Measurements from ENCODE around the gene DTX3.
A peak's percentile ranks its signal among the peaks of the same experiment; 100 is the strongest.
"Not testable (repeated sequence)": the region's sequence is repeated elsewhere in the genome, so short reads cannot be mapped to it uniquely, and the experiment has no call there.

DTX3 gene

DNA sequence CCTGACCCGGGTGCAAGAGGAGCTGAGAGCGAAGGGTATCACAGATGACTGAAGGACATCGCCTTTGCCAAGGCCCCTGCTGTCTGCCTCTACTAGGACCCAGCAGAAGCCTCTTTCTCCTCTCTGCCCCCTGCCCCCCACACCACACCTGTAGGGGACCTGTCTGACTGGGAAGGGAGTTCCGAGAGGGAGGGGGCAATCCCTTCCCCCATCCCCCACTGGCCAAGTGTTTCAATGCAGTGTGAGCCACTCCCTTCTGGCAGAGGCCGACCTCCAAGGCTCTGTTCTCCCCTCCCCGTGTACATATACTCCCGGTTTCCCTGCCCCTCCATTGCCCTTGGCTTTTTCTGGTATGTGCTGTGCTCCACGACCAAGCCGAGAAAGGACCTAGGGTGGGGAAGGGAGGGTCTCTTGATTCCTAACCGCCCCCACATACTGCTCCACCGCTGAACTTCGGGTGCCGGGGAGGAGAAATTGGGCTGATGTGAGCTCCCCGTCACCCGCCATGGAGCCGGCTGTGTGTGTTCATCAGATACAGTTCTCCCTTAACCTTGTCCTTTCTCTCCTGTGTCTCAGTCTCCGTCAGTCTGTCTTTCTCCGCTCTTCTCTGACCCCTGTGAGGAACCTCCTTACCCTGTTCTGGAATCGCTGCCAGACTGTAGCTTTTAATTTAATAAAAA lies 4.6 kb downstream of the DTX3 start:
- no peak for DNase-seq

DNA sequence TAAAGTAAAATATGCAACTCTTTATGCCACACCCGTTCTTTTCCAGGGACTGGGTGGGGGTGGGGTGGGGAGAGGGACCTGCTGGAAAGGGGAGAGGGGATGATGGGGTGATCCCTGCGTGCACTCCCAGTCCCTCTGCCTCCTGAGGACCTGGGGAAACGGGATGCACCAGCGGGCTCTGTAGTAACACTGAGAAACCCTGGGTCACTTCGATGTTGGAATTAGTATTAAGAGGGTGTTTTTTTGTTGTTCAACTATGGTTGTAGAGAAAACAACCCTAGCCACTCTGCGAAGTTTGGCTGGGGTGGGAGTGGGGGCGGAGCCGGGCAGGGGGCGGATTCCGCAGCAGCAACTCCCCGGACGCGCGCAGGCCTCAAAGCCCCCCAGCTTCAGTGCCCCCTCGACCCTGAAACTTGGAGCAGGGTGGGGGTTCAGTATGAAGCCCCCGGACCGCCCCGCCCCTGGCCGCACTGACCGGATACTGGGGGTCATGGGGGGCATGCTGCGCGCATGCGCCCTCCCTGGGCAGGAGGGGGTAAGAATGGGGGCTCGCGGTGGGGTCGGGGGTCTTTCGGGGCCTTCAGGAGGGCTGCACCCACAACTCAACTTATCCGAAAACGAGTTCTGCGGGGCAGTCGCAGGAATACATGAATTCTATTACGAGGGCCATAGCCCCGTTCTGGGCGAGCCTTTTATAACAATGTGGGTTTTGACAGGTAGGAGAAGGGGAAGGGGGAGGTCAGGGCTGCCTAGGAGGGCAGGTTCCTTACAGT lies 5.3 kb downstream of the DTX3 start:
- DNase-seq, result no peak

- DNase-seq, result no peak
Observed at GRCh38 chr12:57610554-57611107, 6.0 kb downstream of the DTX3 start.

DNA sequence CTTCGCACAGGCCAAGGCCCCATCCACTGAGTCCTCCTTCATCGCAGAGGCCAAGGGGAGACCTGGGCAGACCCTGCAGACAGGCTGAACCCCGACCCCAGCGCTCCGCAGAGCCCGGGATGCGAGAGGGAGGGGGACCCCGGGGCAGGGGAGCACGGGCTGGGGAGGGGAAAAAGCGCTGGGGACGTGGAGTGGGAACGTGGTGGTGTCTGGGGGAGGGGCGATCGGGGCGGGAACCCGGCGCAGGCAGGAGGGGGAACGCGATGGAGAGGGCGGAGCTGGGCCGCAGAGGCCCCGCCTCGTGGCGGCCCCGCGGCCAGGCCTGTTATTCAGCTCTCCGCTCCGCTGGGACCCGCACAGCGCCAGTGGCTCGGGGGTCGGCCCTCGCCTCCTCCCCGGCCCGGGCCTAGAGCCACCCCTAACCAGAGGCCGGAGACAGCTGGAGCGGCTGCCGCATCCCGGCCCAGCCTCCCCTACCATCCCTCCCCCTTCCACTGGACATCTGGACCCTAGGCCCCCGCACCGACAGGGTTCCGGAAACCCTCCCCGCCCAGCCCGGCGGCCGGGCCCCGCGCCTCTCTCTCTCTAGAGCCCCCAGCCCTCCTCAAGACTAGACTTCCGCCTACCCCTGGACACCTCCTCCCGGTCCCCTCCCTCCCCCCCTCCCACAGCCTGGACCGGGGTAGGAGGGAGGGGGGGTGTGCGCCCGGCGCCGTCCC lies 6.6 kb downstream of the DTX3 start, which contains the start of gene ARHGEF25:
Gene ARHGEF25, plus strand, starts transcription at position 328 of the 719 bp plus-strand sequence. CDS start 460 bp downstream, outside the sequence.
- peak; percentile 57 for DNase-seq

DNA sequence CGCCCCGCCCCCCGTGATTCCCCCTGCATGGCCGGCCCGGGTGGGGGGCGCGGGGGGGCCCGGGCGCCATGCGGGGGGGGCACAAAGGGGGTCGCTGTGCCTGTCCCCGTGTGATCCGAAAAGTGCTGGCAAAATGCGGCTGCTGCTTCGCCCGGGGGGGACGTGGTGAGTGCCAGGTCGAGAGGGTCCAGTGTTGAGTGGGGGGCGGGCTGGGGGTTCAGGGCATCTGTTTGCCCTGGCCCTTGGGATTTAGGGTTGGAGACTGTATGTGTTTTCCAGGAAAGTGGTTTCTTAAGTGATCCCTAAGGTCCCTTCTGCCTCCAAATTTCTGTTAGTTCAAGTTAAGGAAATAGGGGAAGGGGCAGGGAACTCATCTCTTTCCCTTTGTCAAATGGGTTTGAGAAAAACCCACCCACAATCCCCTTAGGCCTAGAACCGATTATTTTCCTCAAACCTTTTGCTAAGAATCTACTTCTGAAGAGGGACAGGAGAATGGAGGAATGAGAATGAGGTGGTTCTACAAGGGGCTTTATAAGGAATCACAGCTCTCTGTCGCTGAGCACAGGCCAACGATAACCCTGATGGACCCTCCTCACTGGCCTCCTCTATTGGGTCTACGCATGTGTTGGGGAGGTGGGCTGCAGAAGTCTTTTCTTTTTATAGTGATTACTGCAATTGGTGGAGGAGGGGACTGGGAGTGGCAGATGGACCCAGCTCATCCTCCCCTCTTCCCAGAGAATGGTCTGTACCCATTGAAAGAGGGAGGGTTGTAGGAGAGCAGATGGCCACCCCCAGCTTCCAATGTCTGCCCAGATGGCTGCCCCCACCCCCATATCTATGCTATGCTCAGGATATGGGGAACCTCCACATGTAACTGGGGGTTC lies 7.4 kb downstream of the DTX3 start:
- no peak for DNase-seq

GRCh38 chr12:57612711-57613426 lies 8.2 kb downstream of the DTX3 start:
- no peak for DNase-seq

GRCh38 chr12:57613427-57614109 lies 8.9 kb downstream of the DTX3 start:
- DNase-seq, result no peak

- DNase-seq, result peak; percentile 28
Observed at GRCh38 chr12:57614178-57614947, 9.7 kb downstream of the DTX3 start.

DNA sequence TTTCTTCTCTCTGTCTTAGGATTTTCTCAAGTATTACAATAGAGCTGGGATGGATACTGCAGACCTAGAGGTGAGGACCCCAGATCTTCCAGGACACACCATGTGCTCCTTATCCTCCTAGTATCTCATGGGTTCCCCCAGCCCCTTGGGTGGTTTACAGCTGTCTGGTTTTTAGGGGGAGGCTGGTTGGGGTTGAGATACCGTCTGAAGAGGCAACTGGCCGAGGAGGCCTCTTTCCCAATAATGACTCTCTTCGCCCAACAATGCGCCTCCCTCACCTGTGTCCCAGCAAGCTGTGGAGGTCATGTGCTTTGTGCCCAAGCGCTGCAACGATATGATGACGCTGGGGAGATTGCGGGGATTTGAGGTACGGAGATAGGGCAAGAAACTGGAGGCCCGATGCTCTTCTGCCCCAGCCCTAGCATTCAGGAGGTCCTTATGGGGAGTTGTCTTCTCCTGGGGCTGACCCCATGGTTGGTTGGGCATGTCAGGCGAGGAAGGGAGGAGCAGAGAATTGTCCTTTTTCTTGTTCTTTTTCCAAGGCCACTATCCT lies 10.4 kb downstream of the DTX3 start:
- no peak for DNase-seq

- DNase-seq, result no peak
Observed at GRCh38 chr12:57615637-57616036, 11.0 kb downstream of the DTX3 start.

- peak; percentile 17 for DNase-seq
Observed at GRCh38 chr12:57616383-57617101, 11.9 kb downstream of the DTX3 start.

DNA sequence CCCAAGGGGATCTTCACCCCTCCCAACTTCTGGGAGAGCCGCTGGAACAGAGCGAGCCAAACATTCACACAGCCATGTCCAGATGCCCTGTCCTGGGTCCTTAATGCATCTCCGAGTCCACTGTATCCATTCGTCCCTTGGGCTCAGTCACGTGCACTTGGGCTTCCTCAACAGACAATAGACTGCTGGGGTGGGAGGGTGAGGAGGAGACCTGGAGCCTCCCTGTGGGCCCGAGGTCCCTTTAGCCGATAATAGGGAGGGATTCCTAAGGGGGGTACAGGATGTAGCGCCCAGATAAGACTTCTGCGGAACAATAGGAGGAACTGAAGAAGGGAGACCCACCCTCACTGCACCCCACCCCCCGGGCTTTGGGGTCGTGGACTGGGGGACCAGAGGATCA lies 13.3 kb downstream of the DTX3 start:
- DNase-seq, result no peak

GRCh38 chr12:57618431-57618830 lies 13.8 kb downstream of the DTX3 start:
- not testable (repeated sequence) for DNase-seq

GRCh38 chr12:57618966-57619433 lies 14.4 kb downstream of the DTX3 start:
- no peak for DNase-seq

DNA sequence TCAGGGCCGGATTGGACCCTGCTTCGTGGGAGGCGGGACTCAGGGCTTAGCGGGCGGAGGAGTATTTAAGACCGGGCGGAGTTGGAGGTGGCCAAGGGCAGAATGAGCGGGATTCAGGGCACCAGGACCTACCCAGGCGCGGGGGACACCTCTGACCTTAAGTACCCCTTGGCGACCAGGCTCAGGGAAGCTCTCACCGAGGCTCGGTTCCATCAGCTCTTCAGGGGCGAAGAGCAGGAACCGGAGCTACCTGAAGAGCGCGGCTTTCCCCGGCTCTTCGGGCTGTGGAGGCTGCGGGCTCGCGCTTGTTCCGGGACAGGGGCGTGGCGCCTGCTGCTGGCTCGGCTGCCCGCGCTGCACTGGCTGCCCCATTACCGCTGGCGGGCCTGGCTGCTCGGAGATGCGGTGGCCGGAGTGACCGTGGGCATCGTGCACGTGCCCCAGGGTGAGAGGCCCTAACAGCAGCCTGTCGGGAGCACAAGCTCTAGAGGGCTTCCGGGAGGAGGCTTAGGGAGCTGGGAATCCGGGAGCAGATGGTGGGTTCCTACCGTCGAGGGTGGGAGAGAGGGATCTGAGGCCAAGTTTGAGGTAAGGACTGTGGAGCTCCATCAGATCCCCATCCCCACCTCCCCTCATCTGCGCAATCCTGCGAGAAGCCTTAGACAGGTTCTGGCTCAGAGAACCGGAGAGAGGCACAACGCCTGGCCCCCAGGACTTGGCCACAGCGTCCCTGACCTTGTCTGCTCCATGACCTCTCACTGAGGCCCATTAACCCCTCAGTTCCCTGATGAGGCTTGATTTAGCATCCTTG lies 15.0 kb downstream of the DTX3 start:
- DNase-seq, result no peak

DNA sequence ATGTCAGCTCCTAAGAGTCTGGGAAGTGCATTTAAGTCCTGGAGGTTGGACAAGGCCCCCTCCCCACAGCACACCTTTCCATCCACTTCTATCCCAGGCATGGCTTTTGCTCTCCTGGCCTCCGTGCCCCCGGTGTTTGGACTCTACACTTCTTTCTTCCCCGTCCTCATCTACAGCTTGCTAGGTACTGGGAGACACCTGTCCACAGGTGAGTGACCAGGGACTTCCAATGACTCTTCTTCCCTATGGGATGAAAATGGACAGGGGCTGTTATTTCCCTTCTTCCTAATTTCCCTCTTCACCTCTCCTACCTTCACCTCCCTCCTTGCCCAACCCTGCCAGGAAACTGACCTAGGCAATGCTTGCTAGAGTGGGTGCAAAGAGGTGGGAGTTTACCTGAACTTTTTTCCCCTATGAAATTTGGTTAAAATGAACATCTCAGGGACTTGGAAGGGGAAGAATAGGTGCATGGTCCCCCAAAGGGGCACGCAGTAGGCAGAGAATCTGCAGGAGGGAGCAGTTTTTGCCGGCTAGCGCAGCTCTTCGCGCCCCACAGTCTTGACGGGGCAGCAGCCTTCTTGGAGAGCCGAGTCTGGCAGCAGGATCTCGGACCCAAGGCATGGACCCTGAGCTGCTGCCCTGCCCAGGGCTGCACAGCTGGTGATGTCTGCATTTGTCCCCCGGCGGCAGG lies 15.8 kb downstream of the DTX3 start:
- no peak for DNase-seq

- DNase-seq, result no peak
Observed at GRCh38 chr12:57620936-57621496, 16.4 kb downstream of the DTX3 start.

Data from OCI-M1 (cell line).